Stimulated activated CD8-positive, alpha-beta memory T cell treated with anti-CD3 and anti-CD28 coated beads, Interleukin-4, amount 100 ng/mL, for 4 hours (primary cell): ENCODE measurements around the gene SYT7.
"Not testable (repeated sequence)": the region's sequence is repeated elsewhere in the genome, so short reads cannot be mapped to it uniquely, and the experiment has no call there.

Experiments used
- DNase-seq, 2 donors: peaks; one replicate each; pipeline ENCODE4 v3.0.0-alpha.2; 2020; ENCODE audit warnings: low read depth in 2 of 2, low spot score in 1 of 2

SYT7 gene

GRCh38 chr11:61581030-61581928 is at the start of gene SYT7:
TSS of gene SYT7 (minus strand) at chr11:61581076. CDS start at chr11:61580820, 256 bp downstream.
- peak; percentile 86 to 94 for DNase-seq

GRCh38 chr11:61630089-61630488 is 49.2 kb upstream of the SYT7 start:
- no peak for DNase-seq

- DNase-seq, result no peak
Measured at GRCh38 chr11:61629082-61629833, 48.4 kb upstream of the SYT7 start.

- DNase-seq, result no peak
Measured at GRCh38 chr11:61628662-61628970, 47.7 kb upstream of the SYT7 start.

- no peak for DNase-seq
Measured at GRCh38 chr11:61627850-61628661, 47.2 kb upstream of the SYT7 start.

- DNase-seq, result no peak
Measured at GRCh38 chr11:61626580-61627380, 45.9 kb upstream of the SYT7 start.

GRCh38 chr11:61625525-61625924 is 44.6 kb upstream of the SYT7 start:
- no peak for DNase-seq

GRCh38 chr11:61621917-61622585 is 41.2 kb upstream of the SYT7 start:
- no peak for DNase-seq

- DNase-seq, result no peak
Measured at GRCh38 chr11:61619471-61620226, 38.8 kb upstream of the SYT7 start.

GRCh38 chr11:61618978-61619377 is 38.1 kb upstream of the SYT7 start:
- DNase-seq, result no peak

GRCh38 chr11:61617515-61617914 is 36.6 kb upstream of the SYT7 start:
- no peak for DNase-seq

- DNase-seq, result no peak
Measured at GRCh38 chr11:61616434-61616833, 35.6 kb upstream of the SYT7 start.

- not testable (repeated sequence) for DNase-seq
Measured at GRCh38 chr11:61614782-61615181, 33.9 kb upstream of the SYT7 start.

- no peak for DNase-seq
Measured at GRCh38 chr11:61613870-61614269, 33.0 kb upstream of the SYT7 start.

- no peak for DNase-seq
Measured at GRCh38 chr11:61613051-61613450, 32.2 kb upstream of the SYT7 start.

- DNase-seq, result no peak
Measured at GRCh38 chr11:61611309-61611708, 30.4 kb upstream of the SYT7 start.

GRCh38 chr11:61610905-61611304 is 30.0 kb upstream of the SYT7 start:
- DNase-seq, result no peak

- DNase-seq, result no peak
Measured at GRCh38 chr11:61609980-61610366, 29.1 kb upstream of the SYT7 start.
